NCI-H1092 treated with DMSO at 0.1 percent for 48 hours (cell line): ENCODE data around the gene PICALM.
A peak's percentile ranks its signal among the peaks of the same experiment; 100 is the strongest.
"Not testable (repeated sequence)": the region's sequence is repeated elsewhere in the genome, so short reads cannot be mapped to it uniquely, and the experiment has no call there.

Experiments
- DNase-seq: peaks from one replicate; lab custom pipeline; 2025; lab: John Stamatoyannopoulos, UW

PICALM gene, protein sequence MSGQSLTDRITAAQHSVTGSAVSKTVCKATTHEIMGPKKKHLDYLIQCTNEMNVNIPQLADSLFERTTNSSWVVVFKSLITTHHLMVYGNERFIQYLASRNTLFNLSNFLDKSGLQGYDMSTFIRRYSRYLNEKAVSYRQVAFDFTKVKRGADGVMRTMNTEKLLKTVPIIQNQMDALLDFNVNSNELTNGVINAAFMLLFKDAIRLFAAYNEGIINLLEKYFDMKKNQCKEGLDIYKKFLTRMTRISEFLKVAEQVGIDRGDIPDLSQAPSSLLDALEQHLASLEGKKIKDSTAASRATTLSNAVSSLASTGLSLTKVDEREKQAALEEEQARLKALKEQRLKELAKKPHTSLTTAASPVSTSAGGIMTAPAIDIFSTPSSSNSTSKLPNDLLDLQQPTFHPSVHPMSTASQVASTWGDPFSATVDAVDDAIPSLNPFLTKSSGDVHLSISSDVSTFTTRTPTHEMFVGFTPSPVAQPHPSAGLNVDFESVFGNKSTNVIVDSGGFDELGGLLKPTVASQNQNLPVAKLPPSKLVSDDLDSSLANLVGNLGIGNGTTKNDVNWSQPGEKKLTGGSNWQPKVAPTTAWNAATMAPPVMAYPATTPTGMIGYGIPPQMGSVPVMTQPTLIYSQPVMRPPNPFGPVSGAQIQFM

GRCh38 chr11:86068951-86069407 lies at the start of gene PICALM:
PICALM (minus strand) TSS chr11:86069084; CDS start chr11:86068780, 304 bp downstream.
- DNase-seq: peak; percentile 99

DNA sequence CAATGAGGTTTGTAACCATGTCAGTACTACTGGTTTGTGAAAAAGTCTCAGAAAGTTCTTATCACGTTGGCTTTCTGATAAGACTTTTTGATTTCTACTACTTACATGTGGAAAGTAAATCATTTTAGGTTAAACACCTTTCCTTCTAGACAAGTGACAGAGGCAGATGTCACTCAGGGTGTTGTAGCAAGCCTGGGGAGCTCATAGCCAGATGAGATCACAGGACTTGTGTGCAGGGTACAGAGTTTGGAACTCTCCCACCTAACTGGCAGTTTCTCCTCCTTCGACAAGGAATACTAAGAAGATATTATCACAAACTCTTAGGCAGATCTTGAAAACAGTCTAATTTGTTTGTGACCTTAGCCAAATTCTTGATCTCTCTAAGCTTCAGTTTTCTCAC lies 49.4 kb upstream of the PICALM start:
- no peak for DNase-seq

- no peak for DNase-seq
These were observed 48.8 kb upstream of the PICALM start for GRCh38 chr11:86117712-86118063.

DNA sequence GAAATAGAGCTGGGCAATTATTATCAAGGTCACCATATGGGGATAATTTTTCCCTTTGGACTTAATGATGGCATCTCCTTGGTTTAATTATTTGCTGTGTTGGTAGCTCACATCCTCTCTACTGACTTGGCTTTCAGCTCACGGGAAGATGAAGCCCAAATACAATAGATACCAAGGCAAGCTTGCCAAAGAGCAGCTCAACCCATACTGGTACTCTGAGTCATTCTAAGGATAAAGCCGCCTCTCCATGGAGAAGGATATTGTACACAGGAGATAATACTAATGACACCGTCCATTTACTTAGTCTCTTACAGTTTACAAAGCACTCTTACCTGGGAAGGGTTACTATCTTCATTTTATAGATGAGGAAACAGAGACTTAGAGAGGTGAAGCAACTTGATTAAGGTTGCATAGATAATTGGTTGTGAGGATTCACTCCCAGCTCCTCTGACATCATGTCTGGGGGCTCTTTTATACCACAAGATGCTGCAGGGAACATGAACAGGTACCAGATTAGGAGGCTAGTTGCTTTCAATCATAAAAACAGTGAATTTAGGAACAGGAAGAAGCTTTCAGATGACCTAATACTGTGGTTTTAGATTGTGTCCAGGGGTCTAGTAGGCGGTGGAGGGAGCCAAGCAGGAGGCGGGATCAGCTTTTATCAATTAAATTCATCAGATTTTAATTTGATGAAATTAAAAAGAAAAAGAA lies 48.3 kb upstream of the PICALM start:
- no peak for DNase-seq

- DNase-seq: no peak
These were observed 47.5 kb upstream of the PICALM start for GRCh38 chr11:86116386-86116726.

GRCh38 chr11:86115542-86116385 lies 46.9 kb upstream of the PICALM start:
- DNase-seq: no peak

DNA sequence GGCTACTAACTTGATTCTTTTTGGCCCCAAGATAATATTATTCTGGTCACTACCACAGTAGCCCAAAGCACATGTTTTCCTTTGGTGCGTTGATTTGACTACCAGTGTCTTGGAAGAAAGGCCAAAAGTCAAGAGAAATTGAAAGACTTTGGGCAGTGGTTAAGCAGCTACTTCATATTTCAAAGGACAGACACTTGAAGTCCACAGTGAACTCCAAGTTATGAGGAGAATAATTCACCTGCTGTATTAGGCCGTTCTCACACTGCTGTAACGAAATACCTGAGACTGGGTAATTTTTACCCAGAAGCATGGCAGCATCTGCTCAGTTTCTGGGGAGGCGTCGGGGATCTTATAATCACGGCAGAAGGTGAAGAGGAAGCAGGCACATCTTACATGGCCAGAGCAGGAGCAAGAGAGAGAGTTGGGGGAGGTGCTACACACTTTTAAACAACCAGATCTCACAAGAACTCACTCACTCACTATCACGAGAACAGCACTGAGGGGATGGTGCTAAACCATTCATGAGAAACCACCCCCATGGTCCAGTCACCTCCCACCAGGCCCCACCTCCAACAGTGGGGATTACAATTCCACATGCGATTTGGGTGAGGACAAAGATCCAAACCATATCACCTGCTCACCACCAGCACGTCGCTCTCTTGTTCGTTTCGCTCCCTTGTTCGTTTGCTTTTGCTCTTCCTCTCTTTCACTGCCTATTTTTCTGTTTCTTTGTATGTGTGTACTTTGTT lies 40.2 kb upstream of the PICALM start:
- DNase-seq: no peak

GRCh38 chr11:86108191-86108590 lies 39.3 kb upstream of the PICALM start:
- DNase-seq: no peak

- no peak for DNase-seq
These were observed 38.0 kb upstream of the PICALM start for GRCh38 chr11:86106916-86107315.

GRCh38 chr11:86106031-86106430 lies 37.1 kb upstream of the PICALM start:
- not testable (repeated sequence) for DNase-seq

- DNase-seq: not testable (repeated sequence)
These were observed 36.7 kb upstream of the PICALM start for GRCh38 chr11:86105601-86106000.

DNA sequence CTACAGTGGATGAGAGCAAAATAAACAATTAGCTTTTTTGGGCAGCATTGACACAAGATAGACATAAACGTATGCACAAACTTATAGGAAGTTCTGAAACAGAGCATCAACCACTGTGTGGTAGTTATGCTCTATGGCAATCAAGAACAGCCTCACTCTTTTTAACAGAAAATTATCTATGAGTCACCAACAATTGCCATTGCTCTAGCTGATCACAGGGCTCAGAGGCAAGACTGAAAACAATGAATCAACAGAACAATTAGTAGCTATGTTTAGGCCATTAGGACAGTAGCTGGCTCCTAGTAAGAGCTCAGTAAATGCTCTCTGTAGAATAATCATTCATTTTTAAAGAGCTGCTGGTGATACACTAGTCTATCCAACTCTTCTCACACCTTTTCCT lies 34.9 kb upstream of the PICALM start:
- DNase-seq: no peak

DNA sequence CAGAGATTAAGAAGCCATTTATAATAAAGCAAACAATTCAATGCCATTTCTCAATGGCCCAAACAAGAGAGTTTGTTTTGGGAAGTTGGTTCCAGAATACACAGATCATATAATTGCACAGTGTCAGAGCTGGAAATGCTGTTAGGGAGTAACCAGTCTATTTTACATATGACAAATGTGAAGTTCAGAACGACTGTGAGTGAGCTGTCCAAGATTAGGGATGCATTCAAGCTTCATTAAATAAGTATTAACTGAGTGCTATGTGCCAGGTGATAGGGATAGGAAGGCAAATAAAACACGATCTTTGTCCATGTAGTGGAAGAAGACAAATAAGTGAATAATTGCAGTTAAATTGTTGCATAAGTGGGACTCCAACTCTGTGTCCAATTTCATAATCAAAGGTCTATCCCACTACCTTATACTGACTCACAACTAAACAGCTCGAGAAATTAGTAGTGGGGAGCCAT lies 33.1 kb upstream of the PICALM start:
- DNase-seq: no peak

GRCh38 chr11:86101493-86101892 lies 32.6 kb upstream of the PICALM start:
- no peak for DNase-seq

GRCh38 chr11:86099874-86100273 lies 31.0 kb upstream of the PICALM start:
- no peak for DNase-seq

DNA sequence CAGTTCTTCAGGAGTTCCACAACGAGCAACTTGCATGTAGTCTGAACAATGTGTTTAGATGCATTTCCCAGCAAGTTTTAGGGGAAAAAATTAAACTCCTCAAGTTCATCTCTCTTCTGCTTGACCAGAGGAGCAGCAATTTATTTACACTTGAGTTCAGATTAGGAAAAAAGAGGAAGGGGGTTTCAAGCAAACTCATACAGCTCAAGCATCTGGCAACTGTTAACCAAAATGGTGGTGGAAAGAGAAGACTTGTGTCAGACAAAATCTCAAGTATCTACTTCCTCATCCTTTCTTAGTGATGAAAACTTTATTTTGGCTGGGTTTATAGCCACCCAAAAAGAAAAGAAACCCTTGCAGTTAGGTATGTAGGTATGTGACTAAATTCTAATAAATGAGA lies 29.1 kb upstream of the PICALM start:
- no peak for DNase-seq

- DNase-seq: no peak
These were observed 22.7 kb upstream of the PICALM start for GRCh38 chr11:86091566-86091965.

- DNase-seq: no peak
These were observed 22.2 kb upstream of the PICALM start for GRCh38 chr11:86091086-86091485.

GRCh38 chr11:86089659-86090058 lies 20.8 kb upstream of the PICALM start:
- no peak for DNase-seq

GRCh38 chr11:86087688-86088087 lies 18.8 kb upstream of the PICALM start:
- not testable (repeated sequence) for DNase-seq

- DNase-seq: no peak
These were observed 18.4 kb upstream of the PICALM start for GRCh38 chr11:86087256-86087655.
